NCI-H1436 treated with DMSO at 0.1 percent for 48 hours (cell line): ENCODE measurements around the gene PRICKLE2.

ENCODE experiments used
- DNase-seq: peaks from one replicate; lab custom pipeline; 2025; lab: John Stamatoyannopoulos, UW

The PRICKLE2 gene

GRCh38 chr3:64187065-64187959 is 38.0 kb downstream of the PRICKLE2 start:
- DNase-seq: no peak

- DNase-seq: no peak
These were observed 38.6 kb downstream of the PRICKLE2 start for GRCh38 chr3:64186667-64187064.

- DNase-seq: no peak
These were observed 39.8 kb downstream of the PRICKLE2 start for GRCh38 chr3:64185436-64185835.

- no peak for DNase-seq
These were observed 40.6 kb downstream of the PRICKLE2 start for GRCh38 chr3:64184621-64185020.

- DNase-seq: no peak
These were observed 45.4 kb downstream of the PRICKLE2 start for GRCh38 chr3:64179860-64180259.

GRCh38 chr3:64179249-64179648 is 46.0 kb downstream of the PRICKLE2 start:
- no peak for DNase-seq

GRCh38 chr3:64178419-64178818 is 46.8 kb downstream of the PRICKLE2 start:
- DNase-seq: no peak

GRCh38 chr3:64176461-64176996 is 48.7 kb downstream of the PRICKLE2 start:
- DNase-seq: no peak

- no peak for DNase-seq
These were observed 50.9 kb downstream of the PRICKLE2 start for GRCh38 chr3:64174328-64174727.

GRCh38 chr3:64173563-64173962 is 51.7 kb downstream of the PRICKLE2 start:
- no peak for DNase-seq

GRCh38 chr3:64170270-64170669 is 55.0 kb downstream of the PRICKLE2 start:
- no peak for DNase-seq

- no peak for DNase-seq
These were observed 57.4 kb downstream of the PRICKLE2 start for GRCh38 chr3:64167868-64168267.

GRCh38 chr3:64167351-64167750 is 57.9 kb downstream of the PRICKLE2 start:
- DNase-seq: no peak

GRCh38 chr3:64166584-64167162 is 58.6 kb downstream of the PRICKLE2 start:
- no peak for DNase-seq

- DNase-seq: no peak
These were observed 60.9 kb downstream of the PRICKLE2 start for GRCh38 chr3:64164349-64164748.

- no peak for DNase-seq
These were observed 61.5 kb downstream of the PRICKLE2 start for GRCh38 chr3:64163755-64164148.

- no peak for DNase-seq
These were observed 62.1 kb downstream of the PRICKLE2 start for GRCh38 chr3:64163019-64163754.

- DNase-seq: no peak
These were observed 63.7 kb downstream of the PRICKLE2 start for GRCh38 chr3:64161481-64161952.

GRCh38 chr3:64160000-64160695 is 65.1 kb downstream of the PRICKLE2 start:
- DNase-seq: no peak

- DNase-seq: no peak
These were observed 66.9 kb downstream of the PRICKLE2 start for GRCh38 chr3:64158334-64158733.

GRCh38 chr3:64157150-64158035 is 67.9 kb downstream of the PRICKLE2 start:
- no peak for DNase-seq
